B cell (primary cell): ENCODE measurements around the gene TTYH1. TPM values are rescaled to one million over a fixed set of nuclear protein-coding genes. Genes with fewer than 3 reads are reported as not detected.

Experiments
- ATAC-seq: fragments of 200-7000 bp; cut with Tn5 transposase; one replicate; pipeline ENCODE4 v1.10.0; 2021; ENCODE audit warnings: low read depth, mild to moderate bottlenecking, moderate number of reproducible peaks, moderate library complexity
- CTCF ChIA-PET: fragments of 350-600 bp; sonication (Branson Sonifier 250); formaldehyde crosslinking; loops from one replicate; lab custom pipeline; 2021; ENCODE audit warnings: antibody characterized with exemption, inconsistent platforms; lab: Charles Lee
- POLR2A ChIA-PET: fragments of 350-600 bp; sonication (Branson Sonifier 250); formaldehyde crosslinking; loops from one replicate; lab custom pipeline; 2021; ENCODE audit warnings: antibody characterized with exemption; lab: Charles Lee
- DNase-seq: peaks from one replicate; pipeline ENCODE4 v3.0.0; 2013
- H2AFZ ChIP-seq: 2 replicates; pipeline ENCODE4 v1.6.1; 2012; ENCODE audit warnings: mild to moderate bottlenecking, low read depth, low read length; ENCODE audit not compliant: insufficient read depth, poor library complexity, severe bottlenecking
- H3K27ac ChIP-seq, 2 donors: 1 replicate in 1 of 2; 2 replicates in 1 of 2; pipeline ENCODE4 v1.5.1; 2012 to 2013; ENCODE audit warnings: low read length in 2 of 2, mild to moderate bottlenecking in 2 of 2, moderate library complexity in 1 of 2
- H3K27me3 ChIP-seq, 4 experiments: fragments of 200-600 bp in 1 of 4; sonication (generic) in 1 of 4; replicated peaks in 1 of 4; 1 replicate in 2 of 4; 2 replicates in 2 of 4; pipeline versions ENCODE4 v1.6.1 to v1.7.0; 2013 to 2016; ENCODE audit warnings: low read length in 3 of 4, mild to moderate bottlenecking in 2 of 4, mixed read lengths in 1 of 4, moderate library complexity in 1 of 4; ENCODE audit not compliant: insufficient read depth in 4 of 4, control insufficient read depth in 3 of 4; ENCODE audit errors: control extremely low read depth in 1 of 4
- H3K36me3 ChIP-seq, 2 experiments: replicated peaks in 1 of 2; 1 replicate in 1 of 2; 2 replicates in 1 of 2; pipeline versions ENCODE4 v1.6.1 to v1.7.1; 2013; ENCODE audit warnings: low read length in 1 of 2; ENCODE audit not compliant: insufficient read depth in 2 of 2, control insufficient read depth in 1 of 2; ENCODE audit errors: control extremely low read depth in 1 of 2, extremely low read depth in 1 of 2
- H3K4me1 ChIP-seq, 2 donors: fragments of 200-600 bp in 1 of 2; sonication (generic) in 1 of 2; 1 replicate in 1 of 2; 2 replicates in 1 of 2; pipeline versions ENCODE4 v1.5.1 to v1.6.1; 2013 to 2017; ENCODE audit warnings: low read length in 2 of 2; ENCODE audit not compliant: control insufficient read depth in 2 of 2, insufficient read depth in 2 of 2
- H3K4me2 ChIP-seq: replicated peaks from 2 replicates; pipeline ENCODE3; 2012; ENCODE audit warnings: mild to moderate bottlenecking, low read depth, low read length; ENCODE audit not compliant: poor library complexity, severe bottlenecking
- H3K4me3 ChIP-seq, 5 experiments: fragments of 200-600 bp in 1 of 5; sonication (generic) in 1 of 5; 1 replicate in 3 of 5; 2 replicates in 2 of 5; pipeline versions ENCODE4 v1.5.1 to v1.7.0; 2011 to 2016; ENCODE audit warnings: low read length in 4 of 5, mild to moderate bottlenecking in 4 of 5, low read depth in 2 of 5, control low read depth in 1 of 5, moderate library complexity in 1 of 5; ENCODE audit not compliant: insufficient read depth in 1 of 5; ENCODE audit errors: control extremely low read depth in 1 of 5, extremely low read depth in 1 of 5
- H3K79me2 ChIP-seq: fragments of 200-600 bp; sonication (generic); one replicate; pipeline ENCODE4 v1.6.0; 2016; ENCODE audit warnings: low read length; ENCODE audit not compliant: control insufficient read depth, insufficient read depth
- H3K9ac ChIP-seq: fragments of 200-600 bp; sonication (generic); 2 replicates; pipeline ENCODE4 v1.6.1; 2017; ENCODE audit warnings: mild to moderate bottlenecking, low read length, moderate library complexity
- H3K9me3 ChIP-seq, 3 donors: one replicate each; pipeline versions ENCODE4 v1.6.1 to v1.7.1; 2013; ENCODE audit warnings: low read length in 2 of 3; ENCODE audit not compliant: control insufficient read depth in 2 of 3, insufficient read depth in 1 of 3; ENCODE audit errors: control extremely low read depth in 1 of 3
- H4K20me1 ChIP-seq: 2 replicates; pipeline ENCODE4 v1.6.0; 2012; ENCODE audit warnings: mild to moderate bottlenecking, low read length; ENCODE audit not compliant: insufficient read depth, control insufficient read depth, poor library complexity, severe bottlenecking
- H3K27ac Mint-ChIP-seq: one replicate; pipeline ENCODE4 v1.8.0; 2021; ENCODE audit warnings: mixed read lengths
- H3K27me3 Mint-ChIP-seq: one replicate; pipeline ENCODE4 v1.8.0; 2021; ENCODE audit warnings: mixed read lengths
- H3K4me1 Mint-ChIP-seq: one replicate; pipeline ENCODE4 v1.8.0; 2021; ENCODE audit warnings: mixed read lengths
- H3K4me3 Mint-ChIP-seq: one replicate; pipeline ENCODE4 v1.8.0; 2021; ENCODE audit warnings: mixed read lengths
- H3K9me3 Mint-ChIP-seq: one replicate; pipeline ENCODE4 v1.8.0; 2022; ENCODE audit warnings: mixed read lengths; ENCODE audit not compliant: insufficient read depth
- CTCF ChIP-seq: fragments of 200-600 bp; IDR thresholded peaks from one replicate; pipeline ENCODE4 v1.8.0; 2022; ENCODE audit warnings: antibody characterized with exemption, mild to moderate bottlenecking
- EZH2 ChIP-seq: IDR thresholded peaks from 2 replicates; pipeline ENCODE4 v1.6.1; 2012; ENCODE audit warnings: borderline replicate concordance, low read depth, mild to moderate bottlenecking, moderate library complexity, low read length; ENCODE audit not compliant: insufficient read depth, poor library complexity, severe bottlenecking
- WGBS: methylation state at CpG from one replicate; pipeline ENCODE4 v1.1.5; 2013; ENCODE audit warnings: missing lambda C conversion rate; ENCODE audit not compliant: insufficient coverage; 5-methylcytosine and 5-hydroxymethylcytosine counted together
- intact Hi-C: fragments of 100-400 bp; cut with micrococcal nuclease; formaldehyde crosslinking; loops from one replicate; pipeline ENCODE4 v1.10.0; 2022
- polyA plus RNA-seq: library from polyadenylated mRNA; depleted of rRNA; stranded (reverse); fragments of >200 nt; gene quantifications from 2 replicates; pipeline ENCODE4 v1.2.3, GENCODE V29; 2012
- total RNA-seq, 2 donors: library from RNA; stranded (reverse); fragments of 120-200 nt in 1 of 2; gene quantifications; 1 replicate in 1 of 2; 2 replicates in 1 of 2; pipeline versions ENCODE4 v1.2.3 to v1.2.4, GENCODE V29; 2013 to 2022

TTYH1 gene
- total and polyA plus RNA-seq, 2 donors (not counting 1 experiment from before 2014, with no cell fraction given) = not detected

DNA sequence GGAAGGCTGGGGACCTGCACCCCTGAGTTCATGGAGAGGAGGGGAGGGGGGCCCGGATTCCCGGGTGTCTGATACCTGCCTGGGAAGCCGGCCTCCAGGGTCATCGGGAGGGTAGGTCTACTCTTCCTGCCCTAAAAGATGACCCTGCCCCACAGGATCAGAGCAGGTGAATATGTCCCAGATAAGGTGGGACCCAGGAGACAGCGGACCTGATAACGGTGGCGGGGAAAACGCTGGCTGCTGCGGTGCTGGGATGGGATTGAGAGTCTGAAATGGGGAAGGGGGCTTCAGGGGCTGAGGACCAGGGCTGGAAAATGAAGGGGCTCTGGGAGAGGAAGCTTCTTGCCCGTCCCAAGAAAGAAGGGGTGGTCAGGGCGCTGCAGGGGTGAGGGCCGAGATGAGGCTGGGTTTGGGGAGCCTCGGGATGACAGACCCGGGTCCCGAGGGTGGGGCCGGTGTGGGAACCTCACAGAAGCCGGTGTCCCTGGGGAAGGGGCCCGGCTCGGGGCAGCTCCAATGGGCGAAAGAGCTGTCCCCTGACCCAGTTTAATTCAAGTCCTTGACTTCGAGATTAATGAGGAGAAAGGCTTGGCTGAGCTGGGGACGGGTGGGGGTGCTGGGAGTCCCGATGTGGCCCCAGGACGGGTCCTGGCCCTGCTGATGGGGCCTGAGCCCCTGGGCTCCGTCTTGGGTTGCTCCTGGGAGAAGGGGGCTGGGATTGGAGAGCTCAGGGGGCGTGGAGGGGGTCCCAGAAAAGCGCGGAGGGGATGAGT, 823 bp downstream of the TTYH1 start:
- Histone ChIP-seq H3K27ac (no peak overlapping the region), H3K4me1 (peaks cover 14 to 33% of the 10 kb centered on the region in 2 donors), H3K4me3 (no peak overlapping the region), H3K4me2 (peak overlapping the region; percentile 42), H4K20me1 (no peaks in the 10 kb centered on the region), H3K9ac (no peak overlapping the region), H3K36me3 (no peaks in the 10 kb centered on the region), H3K27me3 (peaks cover 0 to 68% (median 33%) of the 10 kb centered on the region in 4 experiments), H3K9me3 (peaks cover 0 to 16% (median 0%) of the 10 kb centered on the region in 3 donors), H2AFZ (no peak overlapping the region), H3K79me2 (no peaks in the 10 kb centered on the region)
- Mint-ChIP-seq H3K27ac (no peak overlapping the region), H3K9me3 (no peaks in the 10 kb centered on the region), H3K4me1 (peaks cover 12% of the 10 kb centered on the region), H3K27me3 (peaks cover 52% of the 10 kb centered on the region), H3K4me3 (no peak overlapping the region)
- DNase-seq (peak; percentile 21), ATAC-seq (no peak)
- ChIA-PET CTCF (interaction anchor here (0.8 to 1.3 kb wide), 3 partner anchors 27 to 63 kb away, joined by 3 read pairs; partner anchors contain the start of gene LENG8), POLR2A (interaction anchor here (0.7 kb wide), 1 partner anchor 864 kb away, joined by 4 read pairs; the partner anchor contains the start of gene HSPBP1)
- WGBS = 17% methylated on average over 22 of the region's 28 CpGs
- TF ChIP-seq CTCF (no peak), EZH2 (no peak)
- intact Hi-C loops = no loop called here
